NT2/D1 (cell line): Measurements from ENCODE around the gene SLC25A33.

Source experiments
- DNase-seq: peaks from one replicate; pipeline ENCODE4 v3.0.0-alpha.2; 2011; ENCODE audit warnings: low read depth, low spot score
- H3K27me3 ChIP-seq: 2 replicates; pipeline ENCODE4 v1.6.0; 2011; ENCODE audit warnings: mild to moderate bottlenecking; ENCODE audit not compliant: insufficient read length, insufficient read depth
- H3K36me3 ChIP-seq: 2 replicates; pipeline ENCODE4 v1.6.1; 2011; ENCODE audit warnings: mild to moderate bottlenecking, low read length, mixed read lengths; ENCODE audit not compliant: insufficient read depth, insufficient read length
- H3K4me1 ChIP-seq: 2 replicates; pipeline ENCODE4 v1.5.1; 2011; ENCODE audit not compliant: insufficient read depth, insufficient read length
- H3K4me3 ChIP-seq: 2 replicates; pipeline ENCODE4 v1.5.1; 2011; ENCODE audit warnings: low read depth; ENCODE audit not compliant: insufficient read length
- H3K9ac ChIP-seq: 2 replicates; pipeline ENCODE4 v1.6.0; 2011; ENCODE audit warnings: low read depth; ENCODE audit not compliant: insufficient read length
- H3K9me3 ChIP-seq: 2 replicates; pipeline ENCODE4 v1.5.1; 2011; ENCODE audit warnings: mild to moderate bottlenecking, low read length; ENCODE audit not compliant: insufficient read depth
- SUZ12 ChIP-seq: IDR thresholded peaks from 2 replicates; pipeline ENCODE4 v1.6.1; 2011; ENCODE audit not compliant: insufficient read length, insufficient read depth; ENCODE audit errors: extremely low read depth
- YY1 ChIP-seq: IDR thresholded peaks from 2 replicates; pipeline ENCODE4 v1.6.1; 2011; ENCODE audit not compliant: insufficient read length, insufficient read depth
- ZNF274 ChIP-seq: IDR thresholded peaks from 2 replicates; pipeline ENCODE4 v1.6.1; 2011; ENCODE audit warnings: mild to moderate bottlenecking, low read depth, low read length

SLC25A33 gene

GRCh38 chr1:9539829-9540550 is 725 bp downstream of the SLC25A33 start:
- H3K36me3 ChIP-seq, result peaks cover 6% of the 10 kb centered on the region
- peaks cover 5% of the 10 kb centered on the region for H3K4me1 ChIP-seq
- no peak for TF ChIP-seq SUZ12
- TF ChIP-seq ZNF274, result no peak
- TF ChIP-seq YY1, result no peak
- H3K4me3 ChIP-seq, result peak overlapping the region; percentile 68
- H3K27me3 ChIP-seq, result no peaks in the 10 kb centered on the region
- H3K9me3 ChIP-seq, result no peaks in the 10 kb centered on the region
- no peak for DNase-seq
- peak overlapping the region; percentile 77 for H3K9ac ChIP-seq

- DNase-seq, result no peak
- TF ChIP-seq ZNF274, result no peak
- no peak for TF ChIP-seq SUZ12
- no peak for TF ChIP-seq YY1
- Histone ChIP-seq H3K27me3 (no peaks in the 10 kb centered on the region), H3K9me3 (no peaks in the 10 kb centered on the region), H3K4me3 (no peak overlapping the region), H3K36me3 (peaks cover 6% of the 10 kb centered on the region), H3K9ac (no peak overlapping the region), H3K4me1 (peaks cover 7% of the 10 kb centered on the region)
Measured at GRCh38 chr1:9542430-9542829, 3.2 kb downstream of the SLC25A33 start.

DNA sequence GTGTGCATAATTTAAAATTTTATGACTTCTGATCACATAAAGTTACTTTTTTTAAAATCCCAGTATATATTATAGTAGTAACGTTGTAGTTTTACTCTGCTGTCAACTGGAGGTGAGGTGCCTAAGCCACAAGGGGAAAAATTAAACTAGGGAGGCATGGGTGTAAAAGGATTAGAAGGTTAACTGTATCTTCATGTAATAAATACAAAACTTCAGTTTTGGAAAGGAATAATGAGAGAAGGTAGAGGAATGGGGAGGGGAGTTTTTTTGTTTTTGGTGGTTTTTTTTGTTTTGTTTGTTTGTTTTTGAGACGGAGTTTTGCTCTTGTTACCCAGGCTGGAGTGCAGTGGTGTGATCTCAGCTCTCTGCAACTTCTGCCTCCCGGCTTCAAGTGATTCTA is 5.7 kb downstream of the SLC25A33 start:
- Histone ChIP-seq H3K27me3 (no peaks in the 10 kb centered on the region), H3K9me3 (no peaks in the 10 kb centered on the region), H3K9ac (no peak overlapping the region), H3K4me1 (peaks cover 4% of the 10 kb centered on the region), H3K36me3 (peaks cover 9% of the 10 kb centered on the region), H3K4me3 (no peak overlapping the region)
- TF ChIP-seq YY1, result no peak
- TF ChIP-seq ZNF274, result no peak
- TF ChIP-seq SUZ12, result no peak
- DNase-seq, result no peak

DNA sequence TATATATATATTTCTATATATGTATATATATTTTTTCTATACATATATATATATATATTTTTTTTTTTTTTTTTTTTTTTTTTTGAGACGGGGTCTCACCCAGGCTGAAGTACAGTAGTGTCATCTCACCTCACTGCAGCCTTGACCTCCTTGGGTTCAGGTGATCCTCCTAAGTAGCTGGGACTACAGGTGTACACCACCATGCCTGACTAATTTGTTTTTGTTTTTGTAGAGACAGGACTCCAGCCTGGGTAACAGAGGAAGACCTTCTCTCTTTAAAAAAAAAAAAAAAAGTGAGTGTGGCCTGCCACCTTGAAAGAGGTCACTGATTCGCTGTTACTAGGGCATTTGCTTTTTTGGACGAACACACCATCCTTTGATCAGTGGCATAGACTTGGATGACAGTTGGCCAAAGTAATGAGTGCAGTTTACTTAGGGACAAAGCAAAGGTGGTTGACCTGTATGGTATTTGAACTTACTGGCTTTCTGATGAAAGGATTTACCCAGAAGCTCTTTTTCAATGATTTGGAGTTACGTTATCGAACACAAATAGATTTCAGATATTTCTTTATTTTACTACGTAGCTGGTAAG is 10.8 kb downstream of the SLC25A33 start:
- no peaks in the 10 kb centered on the region for H3K27me3 ChIP-seq

GRCh38 chr1:9551984-9552383 is 12.7 kb downstream of the SLC25A33 start:
- no peak overlapping the region for H3K9ac ChIP-seq
- TF ChIP-seq ZNF274 (no peak), YY1 (no peak), SUZ12 (no peak)
- H3K4me1 ChIP-seq, result no peaks in the 10 kb centered on the region
- H3K36me3 ChIP-seq, result peaks cover 30% of the 10 kb centered on the region
- H3K9me3 ChIP-seq, result no peaks in the 10 kb centered on the region
- H3K27me3 ChIP-seq, result no peaks in the 10 kb centered on the region
- H3K4me3 ChIP-seq, result no peak overlapping the region
- DNase-seq, result no peak

More for the DNA sequence above, 10.8 kb downstream of the SLC25A33 start:
- H3K36me3 ChIP-seq, result peaks cover 21% of the 10 kb centered on the region
- no peak overlapping the region for H3K9ac ChIP-seq
- TF ChIP-seq ZNF274, result no peak
- no peak for TF ChIP-seq YY1
- no peak for TF ChIP-seq SUZ12
- no peak for DNase-seq
- peaks cover 2% of the 10 kb centered on the region for H3K4me1 ChIP-seq
- H3K9me3 ChIP-seq, result no peaks in the 10 kb centered on the region
- no peak overlapping the region for H3K4me3 ChIP-seq

DNA sequence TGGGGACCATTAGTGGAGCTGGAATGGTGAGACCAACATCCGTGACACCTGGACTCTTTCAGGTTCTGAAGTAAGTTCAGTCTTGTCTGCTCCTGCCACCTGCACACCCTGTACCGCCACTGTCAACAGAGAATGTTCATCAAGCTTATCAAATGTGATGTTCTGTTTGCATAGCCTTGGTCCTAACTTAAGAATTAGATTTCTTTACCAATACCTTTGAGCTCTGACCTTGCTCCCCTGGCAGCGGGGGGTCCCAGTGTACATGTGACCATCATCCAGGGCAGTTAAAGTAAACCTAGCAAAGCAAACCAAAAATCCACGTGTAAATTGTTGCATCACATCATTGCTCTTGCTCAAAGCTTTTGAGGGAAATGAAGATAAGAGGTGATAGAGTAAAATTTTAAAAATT is 14.5 kb downstream of the SLC25A33 start:
- peaks cover 44% of the 10 kb centered on the region for H3K36me3 ChIP-seq
- H3K4me1 ChIP-seq, result no peaks in the 10 kb centered on the region
- no peaks in the 10 kb centered on the region for H3K9me3 ChIP-seq
- no peak overlapping the region for H3K4me3 ChIP-seq
- no peak for TF ChIP-seq ZNF274
- TF ChIP-seq SUZ12, result no peak
- TF ChIP-seq YY1, result no peak
- peaks cover 4% of the 10 kb centered on the region for H3K27me3 ChIP-seq
- no peak overlapping the region for H3K9ac ChIP-seq
- no peak for DNase-seq

DNA sequence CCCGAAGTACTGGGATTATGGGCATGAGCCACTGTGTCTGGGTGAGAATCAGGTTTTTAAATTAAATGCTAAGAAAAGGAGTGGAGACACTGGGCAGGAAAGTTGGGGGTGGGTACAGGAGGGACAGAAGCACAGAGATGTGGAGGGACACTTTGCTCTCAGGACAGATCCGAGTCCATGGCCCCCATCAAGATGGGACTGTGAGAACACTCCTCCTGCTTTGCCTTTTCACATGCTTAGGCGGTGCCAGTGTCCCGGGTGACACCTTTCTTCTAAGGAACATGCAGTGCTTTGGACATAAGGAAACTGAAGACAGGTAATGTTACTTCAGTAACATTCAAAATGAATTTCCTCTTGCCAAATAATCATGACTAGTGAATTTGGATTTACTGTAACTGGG is 16.7 kb downstream of the SLC25A33 start:
- H3K36me3 ChIP-seq, result peaks cover 40% of the 10 kb centered on the region

More for the DNA sequence above, 16.7 kb downstream of the SLC25A33 start:
- DNase-seq, result no peak
- TF ChIP-seq SUZ12 (no peak), YY1 (no peak), ZNF274 (no peak)
- Histone ChIP-seq H3K9ac (no peak overlapping the region), H3K9me3 (no peaks in the 10 kb centered on the region), H3K4me3 (no peak overlapping the region), H3K27me3 (peaks cover 4% of the 10 kb centered on the region), H3K4me1 (no peaks in the 10 kb centered on the region)
